HFFc6 (cell line): ENCODE data around the gene IFT25. TPM values are rescaled to one million over a fixed set of nuclear protein-coding genes. Genes with fewer than 3 reads are reported as not detected.

Experiments used
- DNase-seq: peaks from one replicate; pipeline ENCODE4 v3.0.0-alpha.2; 2018
- H3K27ac Mint-ChIP-seq: 2 replicates; pipeline ENCODE4 v1.8.0; 2020; ENCODE audit warnings: mild to moderate bottlenecking, mixed read lengths
- H3K27me3 Mint-ChIP-seq: 2 replicates; pipeline ENCODE4 v1.8.0; 2021; ENCODE audit warnings: mild to moderate bottlenecking, moderate library complexity, mixed read lengths; ENCODE audit not compliant: insufficient read depth
- H3K36me3 Mint-ChIP-seq: 2 replicates; pipeline ENCODE4 v1.8.0; 2021; ENCODE audit warnings: low read depth, mixed read lengths
- H3K4me1 Mint-ChIP-seq: 2 replicates; pipeline ENCODE4 v1.8.0; 2020; ENCODE audit warnings: low read depth, mixed read lengths
- H3K4me3 Mint-ChIP-seq: 2 replicates; pipeline ENCODE4 v1.8.0; 2020; ENCODE audit warnings: mild to moderate bottlenecking, moderate library complexity, mixed read lengths
- H3K9me3 Mint-ChIP-seq: 2 replicates; pipeline ENCODE4 v1.8.0; 2020; ENCODE audit warnings: mild to moderate bottlenecking, mixed read lengths
- CTCF ChIP-seq: fragments of 200-600 bp; sonication (generic); IDR thresholded peaks from 2 replicates; pipeline ENCODE4 v1.5.0; 2021; ENCODE audit warnings: antibody characterized with exemption, mild to moderate bottlenecking
- total RNA-seq, 6 experiments: library from RNA; stranded (reverse); fragmentation: NEBNext Ultra II Directional; extraction: Animal tissue kit (Norgen Biotek cat#: 25700); gene quantifications; 2 replicates in 1 of 6; 3 replicates in 5 of 6; pipeline ENCODE4 v1.2.3, GENCODE V29; 2021

IFT25 gene
- total RNA-seq, 6 experiments from 2014 or later: 20.9 to 36.9 (median 35.1) TPM

GRCh38 chr1:53918343-53918742 is 27.2 kb downstream of the IFT25 start:
- DNase-seq: no peak
- Mint-ChIP-seq H3K4me1 (peaks cover 16% of the 10 kb centered on the region), H3K27ac (no peak overlapping the region), H3K9me3 (no peaks in the 10 kb centered on the region), H3K36me3 (peaks cover 13% of the 10 kb centered on the region), H3K4me3 (no peak overlapping the region), H3K27me3 (no peaks in the 10 kb centered on the region; the same call in none of the 2 replicates)
- no peak for TF ChIP-seq CTCF

GRCh38 chr1:53913352-53914033 is 32.0 kb downstream of the IFT25 start:
- Mint-ChIP-seq H3K4me3 (no peak overlapping the region), H3K4me1 (peaks cover 9% of the 10 kb centered on the region), H3K27me3 (no peaks in the 10 kb centered on the region; the same call in 1 of the 2 replicates), H3K36me3 (no peaks in the 10 kb centered on the region), H3K27ac (no peak overlapping the region), H3K9me3 (no peaks in the 10 kb centered on the region)
- no peak for DNase-seq
- no peak for TF ChIP-seq CTCF

DNA sequence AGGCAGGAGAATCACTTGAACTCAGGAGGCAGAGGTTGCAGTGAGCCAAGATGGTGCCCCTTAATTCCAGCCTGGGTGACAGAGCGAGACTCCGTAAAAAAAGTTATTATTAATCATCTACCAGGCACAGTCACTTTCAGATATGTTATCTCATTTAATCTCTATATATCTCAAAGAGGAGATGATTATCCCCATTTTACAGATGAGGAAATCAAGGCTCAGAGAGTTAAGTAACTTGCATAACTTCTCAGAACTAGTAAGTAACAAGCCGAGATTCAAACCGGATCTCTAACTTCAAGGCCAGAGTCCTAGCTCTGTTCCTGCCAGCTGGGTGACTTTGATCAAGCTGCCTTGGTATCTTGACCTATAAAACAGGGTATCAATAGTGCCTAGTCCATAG is 34.1 kb downstream of the IFT25 start:
- no peak overlapping the region for H3K27ac Mint-ChIP-seq
- no peaks in the 10 kb centered on the region for H3K9me3 Mint-ChIP-seq
- no peaks in the 10 kb centered on the region for H3K36me3 Mint-ChIP-seq
- DNase-seq: no peak
- TF ChIP-seq CTCF: no peak
- no peak overlapping the region for H3K4me3 Mint-ChIP-seq
- H3K27me3 Mint-ChIP-seq: no peaks in the 10 kb centered on the region; the same call in 1 of the 2 replicates
- peaks cover 9% of the 10 kb centered on the region for H3K4me1 Mint-ChIP-seq

DNA sequence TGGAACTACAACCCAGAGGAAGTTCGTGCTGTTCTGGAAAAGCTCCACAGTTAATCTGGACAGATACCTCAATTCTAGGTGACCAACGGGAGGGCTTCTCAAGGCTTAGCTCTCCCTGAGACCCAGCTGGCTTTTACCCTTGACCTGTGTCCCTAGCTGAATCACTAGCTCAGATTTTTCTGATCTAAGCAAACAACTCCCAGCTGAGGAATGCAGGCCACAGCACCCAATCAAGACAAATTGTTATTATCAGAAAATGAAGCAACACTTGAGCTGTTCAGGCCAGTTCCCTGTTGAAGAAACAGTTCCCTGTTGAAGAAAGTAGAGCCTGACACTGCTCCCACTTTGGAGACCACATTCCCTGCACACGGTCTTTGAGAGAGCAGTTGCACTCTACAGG is 35.6 kb downstream of the IFT25 start:
- Mint-ChIP-seq H3K36me3 (no peaks in the 10 kb centered on the region), H3K27ac (no peak overlapping the region), H3K4me1 (peaks cover 9% of the 10 kb centered on the region)

DNA sequence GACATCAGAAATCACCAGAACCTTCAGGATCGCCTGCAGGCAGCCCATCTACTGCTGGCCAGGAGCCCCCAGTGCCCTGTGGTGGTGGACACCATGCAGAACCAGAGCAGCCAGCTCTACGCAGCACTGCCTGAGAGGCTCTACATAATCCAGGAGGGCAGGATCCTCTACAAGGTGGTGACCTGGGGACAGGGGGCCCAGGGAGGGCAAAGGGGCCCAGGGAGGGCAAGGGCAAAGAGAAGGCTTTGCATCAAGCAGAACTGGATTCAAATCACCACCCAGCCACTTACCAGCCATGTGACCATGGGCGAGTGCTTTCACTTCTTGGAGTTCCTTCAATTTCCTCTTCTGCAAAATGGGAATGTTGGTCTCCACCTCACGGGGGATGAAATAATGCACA is 39.4 kb downstream of the IFT25 start:
- H3K36me3 Mint-ChIP-seq: no peaks in the 10 kb centered on the region
- no peak overlapping the region for H3K4me3 Mint-ChIP-seq
- TF ChIP-seq CTCF: no peak
- no peaks in the 10 kb centered on the region for H3K27me3 Mint-ChIP-seq
- peaks cover 9% of the 10 kb centered on the region for H3K4me1 Mint-ChIP-seq
- H3K27ac Mint-ChIP-seq: no peak overlapping the region
- no peaks in the 10 kb centered on the region for H3K9me3 Mint-ChIP-seq
- no peak for DNase-seq

More for the DNA sequence above, 35.6 kb downstream of the IFT25 start:
- TF ChIP-seq CTCF: no peak
- Mint-ChIP-seq H3K4me3 (no peak overlapping the region), H3K9me3 (no peaks in the 10 kb centered on the region), H3K27me3 (no peaks in the 10 kb centered on the region)
- no peak for DNase-seq
